ENCODE data around the gene SLC36A3. TPM values are rescaled to one million over a fixed set of nuclear protein-coding genes. Genes with fewer than 3 reads are reported as not detected.

The SLC36A3 gene
- total and polyA plus RNA-seq, 2 donors from 2014 or later, result not detected

GRCh38 chr5:151231359-151231758 lies 72.2 kb downstream of the SLC36A3 start:
- no peak for TF ChIP-seq CTCF (IDR thresholded peaks at IDR 0.05; ENCODE audit: borderline replicate concordance, extremely low read depth, insufficient read depth)
- intact Hi-C loops (cut with DNase I), result no loop called here
- Histone ChIP-seq H3K4me3 (ENCODE audit: low read length in 3 of 3) (no peak overlapping the region), H3K27me3 (ENCODE audit: control insufficient read depth, insufficient read depth, low read length) (no peaks in the 10 kb centered on the region), H3K9me3 (ENCODE audit: control insufficient read depth in 2 of 3, insufficient read depth in 1 of 3, low read length in 3 of 3) (no peaks in the 10 kb centered on the region), H3K9ac (ENCODE audit: low read length in 3 of 3) (no peak overlapping the region), H3K4me1 (ENCODE audit: control insufficient read depth in 2 of 3, insufficient read depth in 2 of 3, low read depth in 1 of 3, low read length in 3 of 3) (peaks cover 0 to 5% (median 0%) of the 10 kb centered on the region in 3 donors), H3K36me3 (ENCODE audit: control insufficient read depth in 2 of 3, insufficient read depth in 3 of 3, low read length in 3 of 3) (no peaks in the 10 kb centered on the region), H3K27ac (ENCODE audit: low read depth in 2 of 2, low read length in 2 of 2) (no peak overlapping the region)
- DNase-seq (no peak), FAIRE-seq (no peak)

GRCh38 chr5:151230048-151230680 lies 73.4 kb downstream of the SLC36A3 start:
- H3K27ac ChIP-seq (ENCODE audit: low read depth in 2 of 2, low read length in 2 of 2), result peak overlapping the region; percentile 13 to 54
- intact Hi-C loops (cut with DNase I), result no loop called here

GRCh38 chr5:151228986-151229385 lies 74.6 kb downstream of the SLC36A3 start:
- FAIRE-seq, result no peak
- no peak overlapping the region for H3K4me3 ChIP-seq (ENCODE audit: low read length in 3 of 3)

More at GRCh38 chr5:151230048-151230680, 73.4 kb downstream of the SLC36A3 start:
- DNase-seq, result peak in 1 of 5 donors; percentile 43
- H3K27me3 ChIP-seq (ENCODE audit: control insufficient read depth, insufficient read depth, low read length), result no peaks in the 10 kb centered on the region
- H3K9me3 ChIP-seq (ENCODE audit: control insufficient read depth in 2 of 3, insufficient read depth in 1 of 3, low read length in 3 of 3), result no peaks in the 10 kb centered on the region
- no peak overlapping the region for H3K4me3 ChIP-seq (ENCODE audit: low read length in 3 of 3)
- FAIRE-seq, result no peak
- no peak for TF ChIP-seq CTCF (IDR thresholded peaks at IDR 0.05; ENCODE audit: borderline replicate concordance, extremely low read depth, insufficient read depth)
- H3K36me3 ChIP-seq (ENCODE audit: control insufficient read depth in 2 of 3, insufficient read depth in 3 of 3, low read length in 3 of 3), result no peaks in the 10 kb centered on the region
- no peak overlapping the region for H3K9ac ChIP-seq (ENCODE audit: low read length in 3 of 3)
- H3K4me1 ChIP-seq (ENCODE audit: control insufficient read depth in 2 of 3, insufficient read depth in 2 of 3, low read depth in 1 of 3, low read length in 3 of 3), result peaks cover 0 to 5% (median 0%) of the 10 kb centered on the region in 3 donors

More at GRCh38 chr5:151228986-151229385, 74.6 kb downstream of the SLC36A3 start:
- Histone ChIP-seq H3K4me1 (ENCODE audit: control insufficient read depth in 2 of 3, insufficient read depth in 2 of 3, low read depth in 1 of 3, low read length in 3 of 3) (no peaks in the 10 kb centered on the region), H3K36me3 (ENCODE audit: control insufficient read depth in 2 of 3, insufficient read depth in 3 of 3, low read length in 3 of 3) (no peaks in the 10 kb centered on the region), H3K27ac (ENCODE audit: low read depth in 2 of 2, low read length in 2 of 2) (no peak overlapping the region), H3K9ac (ENCODE audit: low read length in 3 of 3) (no peak overlapping the region), H3K27me3 (ENCODE audit: control insufficient read depth, insufficient read depth, low read length) (no peaks in the 10 kb centered on the region), H3K9me3 (ENCODE audit: control insufficient read depth in 2 of 3, insufficient read depth in 1 of 3, low read length in 3 of 3) (no peaks in the 10 kb centered on the region)
- DNase-seq, result no peak
- no peak for TF ChIP-seq CTCF (IDR thresholded peaks at IDR 0.05; ENCODE audit: borderline replicate concordance, extremely low read depth, insufficient read depth)
- intact Hi-C loops (cut with DNase I), result no loop called here

Data from kidney (tissue), 14 donors.